GM12872 (cell line): ENCODE measurements around the gene CALML5.

ENCODE experiments used
- TF ChIP-seq, protein P1 (sequence below): IDR thresholded peaks from 3 replicates; pipeline ENCODE4 v1.5.1; 2011; ENCODE audit warnings: low read depth, mild to moderate bottlenecking, low read length, moderate library complexity; ENCODE audit not compliant: insufficient read depth

Gene CALML5

DNA sequence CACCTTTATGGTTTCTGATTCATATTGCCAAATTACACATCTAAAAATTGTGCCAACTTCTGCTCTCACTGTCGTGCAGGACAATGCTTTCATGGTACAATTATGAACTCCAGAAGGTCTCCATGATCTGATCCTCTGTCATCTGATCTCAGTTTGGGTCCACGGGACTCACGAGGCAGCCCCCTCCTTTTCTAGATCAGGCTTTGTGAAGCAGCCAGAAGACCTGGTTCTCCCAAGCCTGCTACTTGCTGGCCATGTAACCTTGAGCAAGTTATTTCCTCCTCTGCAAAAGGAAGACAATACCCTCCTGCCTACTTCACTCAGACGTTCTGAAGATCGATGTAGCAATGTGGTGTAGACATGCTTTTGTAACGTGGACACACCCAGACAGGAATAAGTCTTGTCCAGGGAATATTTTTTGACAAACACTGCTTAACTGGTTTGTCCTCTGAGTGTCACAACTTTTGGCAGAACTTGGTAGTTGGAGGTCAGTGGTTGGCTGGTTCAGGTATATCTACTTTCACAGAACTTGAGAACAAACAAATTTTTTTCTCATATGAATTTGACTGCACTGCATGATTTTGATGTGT is 44.9 kb upstream of the CALML5 start:
- TF ChIP-seq, protein P1, sequence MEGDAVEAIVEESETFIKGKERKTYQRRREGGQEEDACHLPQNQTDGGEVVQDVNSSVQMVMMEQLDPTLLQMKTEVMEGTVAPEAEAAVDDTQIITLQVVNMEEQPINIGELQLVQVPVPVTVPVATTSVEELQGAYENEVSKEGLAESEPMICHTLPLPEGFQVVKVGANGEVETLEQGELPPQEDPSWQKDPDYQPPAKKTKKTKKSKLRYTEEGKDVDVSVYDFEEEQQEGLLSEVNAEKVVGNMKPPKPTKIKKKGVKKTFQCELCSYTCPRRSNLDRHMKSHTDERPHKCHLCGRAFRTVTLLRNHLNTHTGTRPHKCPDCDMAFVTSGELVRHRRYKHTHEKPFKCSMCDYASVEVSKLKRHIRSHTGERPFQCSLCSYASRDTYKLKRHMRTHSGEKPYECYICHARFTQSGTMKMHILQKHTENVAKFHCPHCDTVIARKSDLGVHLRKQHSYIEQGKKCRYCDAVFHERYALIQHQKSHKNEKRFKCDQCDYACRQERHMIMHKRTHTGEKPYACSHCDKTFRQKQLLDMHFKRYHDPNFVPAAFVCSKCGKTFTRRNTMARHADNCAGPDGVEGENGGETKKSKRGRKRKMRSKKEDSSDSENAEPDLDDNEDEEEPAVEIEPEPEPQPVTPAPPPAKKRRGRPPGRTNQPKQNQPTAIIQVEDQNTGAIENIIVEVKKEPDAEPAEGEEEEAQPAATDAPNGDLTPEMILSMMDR, result no peak

DNA sequence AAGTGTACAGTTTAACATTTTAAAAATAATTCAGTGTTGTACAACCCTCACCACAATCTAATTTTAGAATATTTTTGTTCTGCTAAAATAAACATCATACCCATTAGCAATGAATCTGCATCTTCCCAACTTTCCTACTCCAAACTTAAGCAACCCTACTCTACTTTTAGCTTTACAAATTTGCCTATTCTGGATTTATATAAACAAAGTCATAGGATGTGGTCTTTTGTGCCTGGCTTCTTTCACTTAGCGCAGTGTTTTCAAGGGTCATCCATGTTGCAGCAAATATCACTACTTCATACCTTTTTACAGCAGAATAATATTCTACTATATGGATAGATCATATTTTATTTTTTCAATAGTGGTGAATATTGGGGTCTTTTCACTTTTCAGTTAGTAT is 44.3 kb upstream of the CALML5 start:
- TF ChIP-seq, protein P1, result no peak

DNA sequence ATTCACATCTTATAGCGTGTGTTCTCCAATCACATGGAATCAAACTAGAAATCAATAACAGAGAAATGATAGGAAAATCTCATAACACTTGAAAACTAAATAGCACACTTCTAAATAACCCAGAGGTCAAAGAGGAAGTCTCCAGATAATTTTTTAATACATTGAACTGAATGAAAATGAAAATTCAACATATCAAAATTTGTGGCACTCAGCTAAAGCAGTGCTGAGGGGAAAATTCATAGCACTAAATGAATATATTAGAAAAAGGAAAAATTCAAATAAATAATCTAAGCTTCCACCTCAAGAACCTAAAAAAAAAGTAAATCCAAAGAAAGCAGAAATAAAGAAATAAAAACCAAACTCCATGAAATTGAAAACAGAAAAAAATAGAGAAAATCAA is 42.7 kb upstream of the CALML5 start:
- TF ChIP-seq, protein P1, result no peak

GRCh38 chr10:5540891-5541290 is 41.5 kb upstream of the CALML5 start:
- TF ChIP-seq, protein P1, result no peak

- TF ChIP-seq, protein P1, result no peak
Observed at GRCh38 chr10:5540080-5540479, 40.7 kb upstream of the CALML5 start.

GRCh38 chr10:5538892-5539651 is 39.7 kb upstream of the CALML5 start:
- TF ChIP-seq, protein P1, result no peak

- TF ChIP-seq, protein P1, result no peak
Observed at GRCh38 chr10:5538446-5538845, 39.1 kb upstream of the CALML5 start.
